PC-9 (cell line): ENCODE results near the gene CC2D2A.

ENCODE experiments used
- CTCF ChIP-seq: fragments of 200-600 bp; sonication (generic); conservative IDR thresholded peaks from 2 replicates; pipeline ENCODE4 v1.6.1; 2017; ENCODE audit warnings: mixed run types, antibody characterized with exemption, mild to moderate bottlenecking, moderate library complexity
- EZH2 ChIP-seq: fragments of 200-600 bp; sonication (generic); IDR thresholded peaks from 2 replicates; pipeline ENCODE4 v1.8.0; 2017; ENCODE audit warnings: antibody characterized with exemption, low read depth

- TF ChIP-seq CTCF: no peak
- no peak for TF ChIP-seq EZH2
These were observed 10.0 kb upstream of the CC2D2A start for GRCh38 chr4:15459706-15460105.
